Stimulated activated CD4-positive, alpha-beta T cell treated with anti-CD3 and anti-CD28 coated beads, Interleukin-4, amount 100 ng/mL, for 1 hour (primary cell): Measurements from ENCODE around the gene ZBP1.

Experiments used
- DNase-seq: peaks from one replicate; pipeline ENCODE4 v3.0.0-alpha.2; 2020

The ZBP1 gene

DNA sequence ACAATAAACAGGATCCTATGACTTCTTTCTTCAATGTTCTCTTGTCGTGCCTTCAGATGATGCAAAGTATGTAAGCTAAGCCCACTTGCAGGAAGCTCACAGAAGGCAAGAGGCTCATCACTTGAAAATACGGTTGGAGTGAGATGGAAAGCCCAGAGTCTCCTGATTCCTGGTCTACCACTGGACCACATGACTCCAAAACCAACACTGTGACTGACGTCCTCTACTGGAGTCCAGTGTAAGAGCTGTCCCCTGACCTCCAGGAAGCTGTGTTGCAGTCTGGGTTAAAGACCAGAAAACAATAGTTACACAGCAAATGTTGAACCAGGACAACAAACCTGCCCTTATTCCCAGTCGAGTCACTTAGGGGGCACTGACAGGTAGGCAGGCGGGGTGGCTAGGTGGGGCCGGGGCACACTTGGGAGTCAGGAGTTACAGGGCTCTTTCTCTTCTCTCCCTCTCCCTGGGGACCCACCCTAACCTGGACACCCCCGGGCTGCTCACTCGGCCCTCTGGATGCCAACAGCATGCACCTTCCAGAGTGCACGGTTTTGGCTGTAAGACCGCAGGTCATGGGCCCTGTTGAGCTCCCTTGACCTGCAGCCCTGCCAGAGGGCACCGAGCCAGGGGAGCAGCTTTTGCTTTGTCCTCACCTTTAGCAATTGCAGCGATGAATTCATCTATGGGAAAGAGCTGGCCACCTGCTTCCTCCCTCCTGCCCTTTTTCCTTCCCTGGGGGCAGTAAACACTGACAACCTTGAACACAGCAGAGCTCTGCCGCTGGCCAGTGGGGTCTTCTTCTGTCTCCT lies 51.9 kb downstream of the ZBP1 start:
- DNase-seq = no peak

DNA sequence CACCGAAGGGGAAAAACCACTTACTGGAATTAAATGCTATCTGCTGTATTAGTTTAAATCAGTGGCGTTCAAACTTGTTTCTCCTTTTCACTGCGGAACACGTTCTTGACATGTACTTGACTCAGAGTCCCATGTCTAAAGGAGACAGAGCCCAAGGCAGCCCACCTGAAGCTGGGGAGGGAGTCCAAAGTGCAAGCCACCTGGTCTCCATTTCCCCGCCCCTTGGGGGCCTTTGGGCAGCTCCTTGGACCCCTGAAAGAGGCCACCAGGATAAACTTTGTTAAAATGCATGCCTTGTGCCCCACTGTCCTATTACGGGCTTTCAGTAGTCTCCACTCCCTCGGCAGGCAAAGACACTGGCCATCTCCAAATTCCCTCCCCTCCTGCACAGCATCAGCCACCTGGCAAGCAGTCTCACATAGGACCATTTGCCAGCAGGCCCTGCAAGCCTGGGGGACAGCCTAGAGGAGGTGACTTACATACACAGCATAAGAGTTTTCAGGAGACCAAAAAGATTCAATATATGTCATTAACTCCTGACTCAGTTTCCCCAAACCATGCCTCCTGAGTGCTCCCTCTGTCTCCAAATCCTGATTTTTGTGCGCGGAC lies 52.7 kb downstream of the ZBP1 start:
- DNase-seq = no peak

DNA sequence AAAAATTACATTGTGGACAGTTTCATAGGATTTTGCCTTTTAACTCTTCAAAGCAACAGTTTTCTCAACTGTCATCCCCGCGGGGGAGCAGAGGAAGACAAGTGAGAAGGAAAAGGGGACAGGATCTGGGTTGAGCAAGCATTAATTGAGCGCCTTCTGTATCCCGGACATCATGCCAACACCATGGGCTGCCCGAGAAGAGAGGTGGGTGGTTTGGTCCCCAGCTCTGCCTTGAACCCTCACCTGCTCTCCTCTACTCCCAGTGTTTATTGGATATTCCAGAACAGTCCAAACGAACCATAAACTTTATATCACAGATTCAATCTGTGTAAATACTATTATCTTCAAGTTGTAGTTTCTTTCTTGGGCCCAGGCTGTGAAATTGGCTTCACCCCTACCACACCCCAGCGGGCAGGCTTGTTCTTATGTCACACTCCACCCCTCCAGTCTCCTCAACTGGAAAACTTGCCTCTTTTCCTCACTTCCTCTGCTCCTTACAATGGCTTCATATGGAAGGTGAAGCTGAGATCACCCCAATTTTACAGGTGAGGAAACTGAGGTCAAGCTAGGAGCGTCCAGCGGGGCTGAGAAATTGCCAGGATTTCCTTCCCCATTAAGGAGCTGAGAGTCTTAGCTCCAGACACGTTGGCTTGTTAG lies 53.3 kb downstream of the ZBP1 start:
- DNase-seq = no peak

DNA sequence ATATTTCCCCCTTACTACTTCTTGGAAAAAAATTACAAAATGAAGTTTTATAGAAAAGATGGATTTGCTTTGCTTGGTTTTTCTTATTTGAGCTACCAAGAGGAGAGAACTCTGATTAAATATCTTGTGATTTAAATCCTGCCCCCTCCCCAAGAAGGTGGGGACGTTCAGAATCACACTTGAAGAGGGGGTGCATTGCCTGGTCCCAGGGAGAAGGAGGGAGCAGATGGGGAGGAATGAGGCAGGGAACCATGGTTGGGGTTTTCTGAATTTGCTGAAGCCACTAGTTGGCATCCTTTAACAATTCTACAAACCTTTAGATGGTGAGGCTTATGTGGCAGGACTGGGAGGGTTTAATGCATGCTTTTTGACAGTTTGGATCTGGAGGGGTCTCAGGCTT lies 53.8 kb downstream of the ZBP1 start:
- DNase-seq = no peak

DNA sequence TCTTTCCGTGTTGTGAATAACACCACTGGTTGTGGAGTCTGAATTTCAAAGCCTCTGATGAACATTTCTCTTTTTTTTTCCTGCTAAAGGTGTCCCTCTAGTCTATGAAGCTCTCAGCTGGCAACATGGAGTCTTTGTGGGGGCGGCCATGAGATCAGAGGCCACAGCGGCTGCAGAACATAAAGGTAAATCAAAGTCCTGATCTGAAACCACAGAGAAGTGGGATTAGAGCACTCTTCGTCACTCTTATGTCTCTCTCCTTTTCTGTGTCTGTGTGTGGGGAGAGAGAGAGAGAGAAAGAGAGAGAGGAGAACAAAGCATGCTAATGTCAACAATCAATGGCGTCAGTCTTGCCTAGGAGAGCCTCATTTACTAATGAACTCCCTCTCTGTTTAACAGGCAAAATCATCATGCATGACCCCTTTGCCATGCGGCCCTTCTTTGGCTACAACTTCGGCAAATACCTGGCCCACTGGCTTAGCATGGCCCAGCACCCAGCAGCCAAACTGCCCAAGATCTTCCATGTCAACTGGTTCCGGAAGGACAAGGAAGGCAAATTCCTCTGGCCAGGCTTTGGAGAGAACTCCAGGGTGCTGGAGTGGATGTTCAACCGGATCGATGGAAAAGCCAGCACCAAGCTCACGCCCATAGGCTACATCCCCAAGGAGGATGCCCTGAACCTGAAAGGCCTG lies 55.1 kb downstream of the ZBP1 start:
- no peak for DNase-seq

DNA sequence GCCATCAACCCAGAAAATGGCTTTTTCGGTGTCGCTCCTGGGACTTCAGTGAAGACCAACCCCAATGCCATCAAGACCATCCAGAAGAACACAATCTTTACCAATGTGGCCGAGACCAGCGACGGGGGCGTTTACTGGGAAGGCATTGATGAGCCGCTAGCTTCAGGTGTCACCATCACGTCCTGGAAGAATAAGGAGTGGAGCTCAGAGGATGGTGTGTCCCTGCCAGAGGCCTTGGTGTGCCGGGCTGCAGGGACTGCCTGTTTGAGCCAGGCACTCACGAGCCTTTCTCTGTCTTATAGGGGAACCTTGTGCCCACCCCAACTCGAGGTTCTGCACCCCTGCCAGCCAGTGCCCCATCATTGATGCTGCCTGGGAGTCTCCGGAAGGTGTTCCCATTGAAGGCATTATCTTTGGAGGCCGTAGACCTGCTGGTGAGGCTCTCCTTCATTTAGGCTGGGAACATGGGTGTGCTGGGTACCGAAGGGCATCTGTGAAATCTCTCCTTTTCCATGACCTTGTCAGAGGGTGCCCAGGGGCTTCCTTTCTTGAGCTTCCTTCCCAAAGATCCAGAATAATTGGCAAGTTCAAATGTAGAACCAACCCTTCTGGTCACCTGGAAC lies 55.9 kb downstream of the ZBP1 start:
- no peak for DNase-seq

DNA sequence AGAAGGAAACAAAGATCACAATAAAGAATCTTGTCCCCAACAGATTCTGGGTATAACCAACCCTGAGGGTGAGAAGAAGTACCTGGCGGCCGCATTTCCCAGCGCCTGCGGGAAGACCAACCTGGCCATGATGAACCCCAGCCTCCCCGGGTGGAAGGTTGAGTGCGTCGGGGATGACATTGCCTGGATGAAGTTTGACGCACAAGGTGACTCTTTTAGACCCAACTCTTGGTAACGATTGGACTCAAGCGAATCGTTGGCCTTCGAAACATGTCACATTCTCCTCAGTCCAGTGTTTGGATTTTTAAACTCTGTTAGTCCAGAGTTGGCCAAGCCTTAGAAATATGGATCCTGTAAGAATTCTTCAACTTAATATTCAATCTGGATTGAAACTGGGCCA lies 56.7 kb downstream of the ZBP1 start:
- DNase-seq = no peak

DNA sequence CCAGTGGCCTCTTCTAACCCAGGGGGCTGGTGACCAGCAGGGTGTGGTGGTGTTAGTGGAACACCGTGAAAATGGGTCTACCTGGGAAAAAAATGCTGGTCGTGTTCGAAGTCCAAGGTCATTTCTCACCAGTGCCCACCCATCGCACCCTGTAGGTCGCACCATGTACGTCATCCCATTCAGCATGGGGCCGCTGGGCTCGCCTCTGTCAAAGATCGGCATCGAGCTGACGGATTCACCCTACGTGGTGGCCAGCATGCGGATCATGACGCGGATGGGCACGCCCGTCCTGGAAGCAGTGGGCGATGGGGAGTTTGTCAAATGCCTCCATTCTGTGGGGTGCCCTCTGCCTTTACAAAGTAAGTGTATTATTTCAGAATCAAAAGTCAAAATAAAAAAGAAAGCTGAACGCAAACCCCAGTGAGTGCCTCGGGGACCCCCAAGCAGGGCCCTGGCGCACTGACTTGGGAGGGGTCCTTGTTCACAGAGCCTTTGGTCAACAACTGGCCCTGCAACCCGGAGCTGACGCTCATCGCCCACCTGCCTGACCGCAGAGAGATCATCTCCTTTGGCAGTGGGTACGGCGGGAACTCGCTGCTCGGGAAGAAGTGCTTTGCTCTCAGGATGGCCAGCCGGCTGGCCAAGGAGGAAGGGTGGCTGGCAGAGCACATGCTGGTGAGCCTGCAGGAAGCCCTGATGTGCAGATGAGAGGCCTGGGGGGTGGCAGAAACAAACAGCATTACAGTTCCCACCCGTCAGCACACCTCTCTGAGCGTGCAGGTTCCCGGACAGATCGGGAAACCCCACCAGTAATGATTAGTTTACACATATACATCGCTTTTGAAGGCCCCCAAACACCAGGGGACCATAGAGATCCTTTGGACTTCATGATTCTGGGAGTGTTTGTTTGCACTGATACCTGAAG lies 57.4 kb downstream of the ZBP1 start:
- no peak for DNase-seq

DNA sequence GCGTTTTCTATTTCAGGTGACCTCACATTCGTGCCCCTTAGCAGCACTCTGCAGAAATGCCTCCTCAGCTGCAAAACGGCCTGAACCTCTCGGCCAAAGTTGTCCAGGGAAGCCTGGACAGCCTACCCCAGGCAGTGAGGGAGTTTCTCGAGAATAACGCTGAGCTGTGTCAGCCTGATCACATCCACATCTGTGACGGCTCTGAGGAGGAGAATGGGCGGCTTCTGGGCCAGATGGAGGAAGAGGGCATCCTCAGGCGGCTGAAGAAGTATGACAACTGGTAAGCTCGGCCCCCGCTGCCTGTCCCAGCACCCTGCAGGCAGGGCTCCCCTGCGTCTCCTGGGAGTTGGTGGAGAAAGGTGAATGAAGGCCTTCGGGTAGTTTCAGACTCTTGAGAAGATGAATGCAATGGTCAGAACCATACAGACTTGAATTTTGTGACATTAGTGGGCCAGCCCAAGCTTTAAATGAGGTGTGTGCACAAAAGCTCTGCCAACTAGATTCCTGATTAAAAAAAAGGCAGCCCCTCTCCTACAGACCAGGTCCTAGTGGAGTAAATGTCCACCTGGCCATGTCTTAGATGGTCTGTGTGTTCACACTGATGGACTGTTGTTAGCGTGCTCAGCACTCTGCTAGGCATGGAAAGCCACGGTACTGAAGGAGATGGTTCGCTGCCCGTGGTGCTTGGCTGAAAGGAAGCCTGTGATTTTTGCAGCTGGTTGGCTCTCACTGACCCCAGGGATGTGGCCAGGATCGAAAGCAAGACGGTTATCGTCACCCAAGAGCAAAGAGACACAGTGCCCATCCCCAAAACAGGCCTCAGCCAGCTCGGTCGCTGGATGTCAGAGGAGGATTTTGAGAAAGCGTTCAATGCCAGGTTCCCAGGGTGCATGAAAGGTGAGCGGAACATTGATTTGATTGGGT lies 58.6 kb downstream of the ZBP1 start:
- DNase-seq = no peak

DNA sequence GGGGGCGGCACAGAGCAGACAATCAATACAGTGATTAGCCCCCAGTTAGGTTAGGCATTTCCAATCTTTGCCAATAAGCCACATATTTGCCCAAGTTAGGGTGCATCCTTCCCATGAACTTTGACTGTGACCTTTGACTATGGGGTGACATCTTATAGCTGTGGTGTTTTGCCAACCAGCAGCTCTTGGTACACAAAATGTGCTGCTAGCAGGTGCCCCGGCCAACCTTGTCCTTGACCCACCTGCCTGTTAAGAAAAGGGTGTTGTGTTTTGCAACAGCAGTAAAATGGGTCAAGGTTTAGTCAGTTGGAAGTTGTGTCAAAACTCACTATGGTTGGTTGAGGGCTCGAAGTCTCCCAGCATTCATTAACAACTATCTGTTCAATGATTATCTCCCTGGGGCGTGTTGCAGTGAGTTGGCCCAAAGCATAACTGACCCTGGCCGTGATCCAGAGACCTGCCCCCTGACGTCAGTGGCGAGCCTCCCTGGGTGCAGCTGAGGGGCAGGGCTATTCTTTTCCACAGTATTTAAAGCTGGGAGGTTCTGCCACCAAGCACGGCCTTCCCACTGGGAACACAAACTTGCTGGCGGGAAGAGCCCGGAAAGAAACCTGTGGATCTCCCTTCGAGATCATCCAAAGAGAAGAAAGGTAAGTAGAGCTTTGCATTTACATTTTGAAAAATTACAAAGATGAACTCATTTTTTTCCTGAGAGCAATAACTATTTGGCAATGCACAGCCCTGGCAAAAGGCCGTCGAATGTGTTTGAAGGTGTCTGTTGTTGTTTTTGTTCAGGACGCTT lies 59.5 kb downstream of the ZBP1 start, which contains the start of gene PCK1:
Gene PCK1 (plus strand): TSS at position 557 of the 802 bp plus-strand sequence. CDS start 302 bp downstream, outside the sequence.
- no peak for DNase-seq

DNA sequence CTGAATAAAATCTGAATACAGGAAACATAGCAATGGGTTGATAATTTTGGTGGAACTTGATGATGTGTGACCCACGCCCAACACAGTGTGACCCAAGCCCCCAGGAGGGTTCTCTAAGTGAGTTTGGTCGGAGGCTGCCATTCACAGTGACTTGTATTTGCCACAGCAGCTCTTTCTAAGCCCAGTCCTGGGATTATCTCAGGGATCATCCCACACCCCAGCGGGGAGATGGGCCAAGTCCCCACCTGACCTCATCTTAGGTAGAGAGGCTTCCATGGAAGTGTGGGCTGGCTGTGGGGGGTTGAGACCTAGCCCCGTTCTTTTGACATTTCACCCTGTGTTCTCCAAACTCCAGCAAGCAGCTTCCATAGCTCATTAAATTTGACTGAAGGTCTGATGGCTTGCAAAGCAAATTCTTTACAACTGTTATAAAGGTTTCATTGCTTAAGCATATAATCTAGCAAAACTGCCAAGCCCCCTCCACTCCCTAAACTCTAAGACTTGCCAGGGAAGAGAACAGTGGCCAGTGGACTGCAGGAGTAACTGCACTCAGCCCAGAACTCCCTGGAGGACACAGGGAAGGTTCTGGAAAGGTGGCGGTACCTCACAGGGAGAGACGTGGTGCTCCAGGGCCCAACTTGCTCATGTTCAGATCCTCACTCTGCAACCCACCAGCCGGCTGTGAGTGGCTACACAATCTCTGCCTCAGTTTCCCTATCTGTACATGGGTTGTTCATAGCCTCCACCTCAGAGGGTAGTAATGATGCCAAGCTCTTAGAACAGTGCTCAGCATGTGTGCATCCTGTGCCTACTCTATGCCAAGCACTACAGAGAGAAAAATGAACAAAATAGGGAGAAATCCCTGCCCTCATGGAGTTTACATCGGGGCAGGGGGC lies 60.3 kb downstream of the ZBP1 start:
- no peak for DNase-seq

DNA sequence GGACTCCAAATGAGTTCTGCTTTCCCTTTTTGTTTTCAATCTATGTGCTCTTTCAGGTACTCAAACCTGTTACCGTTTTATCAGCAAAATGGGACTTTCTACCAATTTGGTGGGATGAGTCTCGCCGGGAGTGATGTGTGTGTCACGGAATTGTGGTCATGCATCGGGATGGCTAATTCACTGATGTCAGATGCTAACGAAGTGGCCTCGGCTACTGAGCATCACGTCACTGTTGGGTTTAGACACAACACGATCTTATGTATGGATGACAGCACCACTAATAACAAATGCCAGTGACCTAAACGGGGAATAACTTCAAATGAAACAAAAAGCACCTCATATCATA lies 61.0 kb downstream of the ZBP1 start:
- DNase-seq = no peak

DNA sequence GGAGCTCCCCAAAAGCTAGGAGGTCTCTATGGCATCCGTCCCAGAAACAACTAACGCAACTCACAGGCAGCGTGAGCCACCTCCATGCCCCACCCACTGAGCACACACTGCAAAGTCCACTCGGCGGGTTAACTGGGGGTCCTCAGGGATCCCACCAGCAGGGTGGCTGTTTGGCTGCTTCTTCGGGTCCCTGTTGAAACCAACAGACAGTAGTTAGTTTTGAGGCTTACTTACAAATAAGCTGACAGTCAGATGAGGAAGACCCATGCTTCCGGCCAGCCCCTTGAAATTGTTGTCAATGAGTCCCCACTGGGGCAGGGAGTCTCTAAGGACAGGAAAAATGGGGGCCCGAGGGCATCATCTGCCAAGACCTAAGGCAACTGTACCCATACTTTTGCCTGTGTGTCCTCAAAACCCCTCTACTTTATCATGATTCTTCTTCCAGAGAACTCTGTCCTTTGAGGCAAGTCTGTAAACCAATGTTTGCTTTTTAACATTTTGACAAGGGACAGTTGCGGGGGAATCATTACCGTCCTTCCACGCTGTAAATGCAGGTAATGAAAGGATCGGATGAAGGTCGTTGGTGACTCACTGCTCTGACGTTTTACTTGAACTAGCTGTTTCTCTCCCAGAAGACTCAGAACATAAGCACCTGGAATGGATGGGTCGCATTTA lies 61.5 kb downstream of the ZBP1 start:
- DNase-seq = no peak

DNA sequence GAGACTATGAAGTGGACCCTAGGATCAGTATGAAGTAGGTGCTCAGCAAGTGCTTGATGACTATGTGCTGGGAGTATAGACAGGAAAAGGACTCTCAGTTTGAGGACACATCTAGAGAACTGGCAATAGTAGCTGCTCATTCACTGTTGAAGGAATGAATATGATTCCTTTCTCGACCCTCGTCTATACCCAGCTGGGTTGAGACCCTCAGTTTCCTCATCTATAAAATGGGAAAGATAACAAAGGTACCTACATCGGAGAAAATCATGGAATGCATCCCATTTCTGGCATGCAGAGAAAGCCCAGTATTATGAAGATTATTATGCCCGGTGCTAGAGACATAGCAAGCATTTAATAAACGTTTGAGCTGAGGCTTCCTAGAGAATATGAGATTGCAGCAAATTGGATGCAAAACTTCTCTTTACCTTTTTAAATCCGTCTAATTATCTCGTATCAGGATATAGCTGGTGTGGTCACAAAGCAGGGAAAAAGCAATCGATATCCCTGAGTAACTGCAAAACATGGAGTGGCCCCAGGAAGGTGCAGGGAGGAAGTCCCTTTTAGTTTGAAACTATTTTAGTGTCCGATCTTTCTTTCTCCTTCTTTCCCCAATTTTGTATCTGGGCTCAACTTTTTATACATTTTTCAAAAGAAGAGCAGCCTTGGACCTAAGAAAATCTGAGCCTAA lies 62.2 kb downstream of the ZBP1 start:
- no peak for DNase-seq

DNA sequence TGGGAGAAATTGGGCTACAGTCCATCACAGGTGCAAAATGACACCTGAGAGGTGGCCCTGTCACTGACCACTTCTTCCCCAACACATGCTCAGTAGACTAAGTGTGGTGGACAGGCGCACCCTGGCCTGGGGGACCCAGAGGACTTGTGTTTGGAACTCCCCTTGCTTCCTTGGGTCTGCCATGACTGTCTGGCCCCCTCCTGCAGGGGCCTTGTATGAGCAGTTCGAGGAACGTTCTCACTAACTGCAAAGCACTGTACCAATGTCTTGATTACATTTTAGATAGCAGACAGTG lies 63.3 kb downstream of the ZBP1 start:
- no peak for DNase-seq

DNA sequence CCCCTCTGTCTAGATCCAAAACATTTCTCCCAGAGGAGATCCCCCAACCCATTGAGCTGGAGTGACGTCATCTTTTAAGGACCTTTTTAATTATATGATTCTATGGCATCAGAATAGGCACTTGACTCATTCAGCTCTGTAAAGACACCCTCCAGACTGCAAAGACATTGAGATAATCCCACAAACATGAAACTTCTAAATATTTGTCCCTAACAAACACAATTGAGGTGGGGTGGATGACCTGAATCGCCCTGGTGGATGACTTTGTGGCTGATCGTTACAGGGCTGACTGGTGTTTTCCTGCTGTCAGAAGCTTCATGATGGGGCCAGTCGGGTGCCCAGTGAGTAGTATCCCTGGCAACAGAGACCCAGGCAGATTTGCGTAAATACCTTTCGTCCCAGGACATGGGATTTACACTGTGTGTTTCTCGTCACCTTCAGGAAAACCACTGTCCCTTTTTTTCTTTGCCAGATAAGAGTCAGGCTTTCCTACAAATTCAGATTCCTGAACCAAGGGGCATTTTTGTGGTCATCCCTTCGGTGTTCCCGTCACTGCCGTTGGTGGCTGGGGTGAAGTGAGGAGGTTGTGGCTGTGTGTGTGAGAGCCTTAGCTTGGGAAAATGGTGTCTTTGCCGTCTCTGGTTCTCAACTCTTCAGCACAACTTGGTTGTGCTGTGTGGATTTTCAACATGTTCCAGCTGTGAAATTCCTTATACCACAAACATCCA lies 64.6 kb downstream of the ZBP1 start:
- DNase-seq = no peak
